Brain microvascular endothelial cell (primary cell): ENCODE data around the gene ZNF512.
"Not testable (repeated sequence)": the region's sequence is repeated elsewhere in the genome, so short reads cannot be mapped to it uniquely, and the experiment has no call there.

ENCODE experiments used
- DNase-seq: peaks from one replicate; pipeline ENCODE4 v3.0.0-alpha.2; 2020
- H3K27ac ChIP-seq: fragments of 250-450 bp; sonication (Bioruptor Pico); 2 replicates; pipeline ENCODE4 v1.5.1; 2020; ENCODE audit warnings: mild to moderate bottlenecking, moderate library complexity
- H3K27me3 ChIP-seq: fragments of 250-450 bp; sonication (Bioruptor Pico); replicated peaks from 2 replicates; pipeline ENCODE4 v1.5.1; 2020; ENCODE audit warnings: mild to moderate bottlenecking
- H3K36me3 ChIP-seq: fragments of 250-450 bp; sonication (Bioruptor Pico); replicated peaks from 2 replicates; pipeline ENCODE4 v1.5.1; 2020; ENCODE audit warnings: mild to moderate bottlenecking
- H3K4me3 ChIP-seq: 2 replicates; pipeline ENCODE4 v1.5.1; 2011; ENCODE audit warnings: low read depth, mild to moderate bottlenecking, control low read depth, low read length, moderate library complexity
- CTCF ChIP-seq: IDR thresholded peaks from 2 replicates; pipeline ENCODE4 v1.5.1; 2011; ENCODE audit warnings: low read depth, mild to moderate bottlenecking, moderate library complexity, low read length, control low read depth, inconsistent platforms; ENCODE audit errors: missing control alignments
- in situ Hi-C: cut with HindIII; loops from 2 replicates; pipeline ENCODE4 v1.10.0; 2017; ENCODE audit warnings: low sequenced_read_pairs, low pct_ligation_motif_present

Gene ZNF512

GRCh38 chr2:27606611-27607010 lies 23.8 kb downstream of the ZNF512 start:
- no peak overlapping the region for H3K4me3 ChIP-seq
- H3K27ac ChIP-seq: peak overlapping the region; percentile 47
- in situ Hi-C loops: no loop called here
- DNase-seq: peak; percentile 84
- peaks cover 38% of the 10 kb centered on the region for H3K36me3 ChIP-seq
- no peaks in the 10 kb centered on the region for H3K27me3 ChIP-seq
- no peak for TF ChIP-seq CTCF

GRCh38 chr2:27613985-27614384 lies 31.1 kb downstream of the ZNF512 start:
- in situ Hi-C loops: no loop called here
- DNase-seq: no peak
- Histone ChIP-seq H3K4me3 (no peak overlapping the region), H3K27me3 (no peaks in the 10 kb centered on the region), H3K27ac (no peak overlapping the region), H3K36me3 (peaks cover 31% of the 10 kb centered on the region)
- no peak for TF ChIP-seq CTCF

GRCh38 chr2:27615316-27615715 lies 32.5 kb downstream of the ZNF512 start:
- no peak for DNase-seq
- Histone ChIP-seq H3K4me3 (no peak overlapping the region), H3K27ac (no peak overlapping the region), H3K27me3 (no peaks in the 10 kb centered on the region), H3K36me3 (peaks cover 34% of the 10 kb centered on the region)
- in situ Hi-C loops: no loop called here
- no peak for TF ChIP-seq CTCF

- Histone ChIP-seq H3K4me3 (no peak overlapping the region), H3K36me3 (peaks cover 31% of the 10 kb centered on the region), H3K27ac (no peak overlapping the region), H3K27me3 (no peaks in the 10 kb centered on the region)
- DNase-seq: no peak
- in situ Hi-C loops: no loop called here
- peak; percentile 39 for TF ChIP-seq CTCF
Measured at GRCh38 chr2:27621524-27621923, 38.7 kb downstream of the ZNF512 start.

GRCh38 chr2:27622921-27623384 lies 40.1 kb downstream of the ZNF512 start:
- Histone ChIP-seq H3K27ac (peak overlapping the region; percentile 35), H3K27me3 (no peaks in the 10 kb centered on the region), H3K4me3 (no peak overlapping the region), H3K36me3 (peaks cover 24% of the 10 kb centered on the region)
- in situ Hi-C loops: no loop called here
- DNase-seq: peak; percentile 62
- TF ChIP-seq CTCF: no peak

GRCh38 chr2:27624943-27625342 lies 42.1 kb downstream of the ZNF512 start:
- no peak overlapping the region for H3K27ac ChIP-seq
- DNase-seq: no peak
- TF ChIP-seq CTCF: no peak
- in situ Hi-C loops: no loop called here
- peaks cover 15% of the 10 kb centered on the region for H3K36me3 ChIP-seq
- no peak overlapping the region for H3K4me3 ChIP-seq
- no peaks in the 10 kb centered on the region for H3K27me3 ChIP-seq

GRCh38 chr2:27626323-27626722 lies 43.5 kb downstream of the ZNF512 start:
- DNase-seq, in situ Hi-C loops, H3K27ac ChIP-seq: not testable (repeated sequence)

GRCh38 chr2:27626921-27627320 lies 44.1 kb downstream of the ZNF512 start:
- Histone ChIP-seq H3K27ac (peak overlapping the region; percentile 96), H3K36me3 (peaks cover 16% of the 10 kb centered on the region)
- H3K4me3 ChIP-seq, in situ Hi-C loops, DNase-seq, H3K27me3 ChIP-seq: not testable (repeated sequence)

More at GRCh38 chr2:27626323-27626722, 43.5 kb downstream of the ZNF512 start:
- not testable (repeated sequence) for H3K27me3 ChIP-seq, H3K4me3 ChIP-seq
- peaks cover 13% of the 10 kb centered on the region for H3K36me3 ChIP-seq
